Measurements from ENCODE around the gene G3BP1. TPM values are rescaled to one million over a fixed set of nuclear protein-coding genes. Genes with fewer than 3 reads are reported as not detected.

Gene G3BP1
- total RNA-seq, 1 experiment from 2014 or later, result 400 TPM

DNA sequence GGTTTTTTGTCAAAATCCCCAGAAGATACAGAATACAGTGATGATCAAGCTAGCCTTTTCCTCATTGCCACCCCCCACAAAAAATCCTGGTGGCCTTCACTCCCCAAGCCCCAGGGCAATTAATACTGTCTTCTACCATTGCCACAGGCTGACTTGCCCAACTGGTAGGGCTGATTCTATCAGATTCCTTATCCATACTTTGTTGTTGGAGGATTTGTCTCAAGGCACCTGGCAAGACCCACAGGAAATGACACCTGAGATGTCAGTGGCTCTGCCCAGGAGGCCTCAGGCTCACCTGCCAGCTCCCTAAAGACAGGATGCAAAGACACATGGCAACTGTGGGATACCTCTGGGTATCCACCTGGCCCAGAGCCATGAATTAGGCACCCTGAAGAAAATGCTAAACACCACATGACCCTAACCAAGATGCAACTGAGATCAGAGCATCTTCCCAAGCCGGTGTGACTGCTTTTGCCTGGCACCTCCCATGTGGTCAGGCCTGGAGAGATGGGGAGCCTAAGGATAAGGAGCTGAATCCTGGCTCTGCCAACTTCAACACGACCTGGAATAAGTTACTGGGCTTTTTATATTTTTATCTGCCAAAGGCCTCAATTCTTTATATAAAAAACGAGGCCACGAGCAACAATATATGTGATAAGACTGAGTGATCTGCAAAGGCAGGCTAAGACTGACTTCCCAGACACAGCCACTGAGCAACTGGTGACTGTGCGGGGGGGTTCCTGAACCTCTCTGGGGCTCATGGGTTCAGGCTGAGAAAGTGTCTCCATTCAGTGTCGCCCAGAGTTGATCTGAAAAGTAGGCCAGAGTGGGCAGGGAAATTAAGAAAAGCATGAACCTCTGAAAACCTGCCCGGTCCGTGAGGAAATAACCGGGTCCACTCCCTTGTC, 14.3 kb upstream of the G3BP1 start (continued):
- TF ChIP-seq FOXP1 (CRISPR knock-in tag; IDR thresholded peaks at IDR 0.05; ENCODE audit: borderline replicate concordance), result no peak
- TF ChIP-seq EMX1 (CRISPR knock-in tag; IDR thresholded peaks at IDR 0.05), result no peak
- TF ChIP-seq, protein P1, sequence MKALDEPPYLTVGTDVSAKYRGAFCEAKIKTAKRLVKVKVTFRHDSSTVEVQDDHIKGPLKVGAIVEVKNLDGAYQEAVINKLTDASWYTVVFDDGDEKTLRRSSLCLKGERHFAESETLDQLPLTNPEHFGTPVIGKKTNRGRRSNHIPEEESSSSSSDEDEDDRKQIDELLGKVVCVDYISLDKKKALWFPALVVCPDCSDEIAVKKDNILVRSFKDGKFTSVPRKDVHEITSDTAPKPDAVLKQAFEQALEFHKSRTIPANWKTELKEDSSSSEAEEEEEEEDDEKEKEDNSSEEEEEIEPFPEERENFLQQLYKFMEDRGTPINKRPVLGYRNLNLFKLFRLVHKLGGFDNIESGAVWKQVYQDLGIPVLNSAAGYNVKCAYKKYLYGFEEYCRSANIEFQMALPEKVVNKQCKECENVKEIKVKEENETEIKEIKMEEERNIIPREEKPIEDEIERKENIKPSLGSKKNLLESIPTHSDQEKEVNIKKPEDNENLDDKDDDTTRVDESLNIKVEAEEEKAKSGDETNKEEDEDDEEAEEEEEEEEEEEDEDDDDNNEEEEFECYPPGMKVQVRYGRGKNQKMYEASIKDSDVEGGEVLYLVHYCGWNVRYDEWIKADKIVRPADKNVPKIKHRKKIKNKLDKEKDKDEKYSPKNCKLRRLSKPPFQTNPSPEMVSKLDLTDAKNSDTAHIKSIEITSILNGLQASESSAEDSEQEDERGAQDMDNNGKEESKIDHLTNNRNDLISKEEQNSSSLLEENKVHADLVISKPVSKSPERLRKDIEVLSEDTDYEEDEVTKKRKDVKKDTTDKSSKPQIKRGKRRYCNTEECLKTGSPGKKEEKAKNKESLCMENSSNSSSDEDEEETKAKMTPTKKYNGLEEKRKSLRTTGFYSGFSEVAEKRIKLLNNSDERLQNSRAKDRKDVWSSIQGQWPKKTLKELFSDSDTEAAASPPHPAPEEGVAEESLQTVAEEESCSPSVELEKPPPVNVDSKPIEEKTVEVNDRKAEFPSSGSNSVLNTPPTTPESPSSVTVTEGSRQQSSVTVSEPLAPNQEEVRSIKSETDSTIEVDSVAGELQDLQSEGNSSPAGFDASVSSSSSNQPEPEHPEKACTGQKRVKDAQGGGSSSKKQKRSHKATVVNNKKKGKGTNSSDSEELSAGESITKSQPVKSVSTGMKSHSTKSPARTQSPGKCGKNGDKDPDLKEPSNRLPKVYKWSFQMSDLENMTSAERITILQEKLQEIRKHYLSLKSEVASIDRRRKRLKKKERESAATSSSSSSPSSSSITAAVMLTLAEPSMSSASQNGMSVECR (CRISPR knock-in tag; IDR thresholded peaks at IDR 0.05; ENCODE audit: borderline replicate concordance), result no peak
- TF ChIP-seq, protein P2, sequence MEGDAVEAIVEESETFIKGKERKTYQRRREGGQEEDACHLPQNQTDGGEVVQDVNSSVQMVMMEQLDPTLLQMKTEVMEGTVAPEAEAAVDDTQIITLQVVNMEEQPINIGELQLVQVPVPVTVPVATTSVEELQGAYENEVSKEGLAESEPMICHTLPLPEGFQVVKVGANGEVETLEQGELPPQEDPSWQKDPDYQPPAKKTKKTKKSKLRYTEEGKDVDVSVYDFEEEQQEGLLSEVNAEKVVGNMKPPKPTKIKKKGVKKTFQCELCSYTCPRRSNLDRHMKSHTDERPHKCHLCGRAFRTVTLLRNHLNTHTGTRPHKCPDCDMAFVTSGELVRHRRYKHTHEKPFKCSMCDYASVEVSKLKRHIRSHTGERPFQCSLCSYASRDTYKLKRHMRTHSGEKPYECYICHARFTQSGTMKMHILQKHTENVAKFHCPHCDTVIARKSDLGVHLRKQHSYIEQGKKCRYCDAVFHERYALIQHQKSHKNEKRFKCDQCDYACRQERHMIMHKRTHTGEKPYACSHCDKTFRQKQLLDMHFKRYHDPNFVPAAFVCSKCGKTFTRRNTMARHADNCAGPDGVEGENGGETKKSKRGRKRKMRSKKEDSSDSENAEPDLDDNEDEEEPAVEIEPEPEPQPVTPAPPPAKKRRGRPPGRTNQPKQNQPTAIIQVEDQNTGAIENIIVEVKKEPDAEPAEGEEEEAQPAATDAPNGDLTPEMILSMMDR (IDR thresholded peaks at IDR 0.05), result no peak
- TF ChIP-seq, protein P3, sequence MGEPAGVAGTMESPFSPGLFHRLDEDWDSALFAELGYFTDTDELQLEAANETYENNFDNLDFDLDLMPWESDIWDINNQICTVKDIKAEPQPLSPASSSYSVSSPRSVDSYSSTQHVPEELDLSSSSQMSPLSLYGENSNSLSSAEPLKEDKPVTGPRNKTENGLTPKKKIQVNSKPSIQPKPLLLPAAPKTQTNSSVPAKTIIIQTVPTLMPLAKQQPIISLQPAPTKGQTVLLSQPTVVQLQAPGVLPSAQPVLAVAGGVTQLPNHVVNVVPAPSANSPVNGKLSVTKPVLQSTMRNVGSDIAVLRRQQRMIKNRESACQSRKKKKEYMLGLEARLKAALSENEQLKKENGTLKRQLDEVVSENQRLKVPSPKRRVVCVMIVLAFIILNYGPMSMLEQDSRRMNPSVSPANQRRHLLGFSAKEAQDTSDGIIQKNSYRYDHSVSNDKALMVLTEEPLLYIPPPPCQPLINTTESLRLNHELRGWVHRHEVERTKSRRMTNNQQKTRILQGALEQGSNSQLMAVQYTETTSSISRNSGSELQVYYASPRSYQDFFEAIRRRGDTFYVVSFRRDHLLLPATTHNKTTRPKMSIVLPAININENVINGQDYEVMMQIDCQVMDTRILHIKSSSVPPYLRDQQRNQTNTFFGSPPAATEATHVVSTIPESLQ (CRISPR knock-in tag; IDR thresholded peaks at IDR 0.05), result no peak
- no peak for TF ChIP-seq ZNF416 (CRISPR knock-in tag; IDR thresholded peaks at IDR 0.05)
- no peak for TF ChIP-seq ZNF219 (CRISPR knock-in tag; IDR thresholded peaks at IDR 0.05; ENCODE audit: borderline replicate concordance)
- no peak for TF ChIP-seq NR1H2 (CRISPR knock-in tag; IDR thresholded peaks at IDR 0.05)
- TF ChIP-seq, protein P4, sequence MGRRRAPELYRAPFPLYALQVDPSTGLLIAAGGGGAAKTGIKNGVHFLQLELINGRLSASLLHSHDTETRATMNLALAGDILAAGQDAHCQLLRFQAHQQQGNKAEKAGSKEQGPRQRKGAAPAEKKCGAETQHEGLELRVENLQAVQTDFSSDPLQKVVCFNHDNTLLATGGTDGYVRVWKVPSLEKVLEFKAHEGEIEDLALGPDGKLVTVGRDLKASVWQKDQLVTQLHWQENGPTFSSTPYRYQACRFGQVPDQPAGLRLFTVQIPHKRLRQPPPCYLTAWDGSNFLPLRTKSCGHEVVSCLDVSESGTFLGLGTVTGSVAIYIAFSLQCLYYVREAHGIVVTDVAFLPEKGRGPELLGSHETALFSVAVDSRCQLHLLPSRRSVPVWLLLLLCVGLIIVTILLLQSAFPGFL (CRISPR knock-in tag; IDR thresholded peaks at IDR 0.05; ENCODE audit: borderline replicate concordance), result no peak
- TF ChIP-seq JUN (CRISPR knock-in tag; IDR thresholded peaks at IDR 0.05), result no peak
- TF ChIP-seq, protein P5, sequence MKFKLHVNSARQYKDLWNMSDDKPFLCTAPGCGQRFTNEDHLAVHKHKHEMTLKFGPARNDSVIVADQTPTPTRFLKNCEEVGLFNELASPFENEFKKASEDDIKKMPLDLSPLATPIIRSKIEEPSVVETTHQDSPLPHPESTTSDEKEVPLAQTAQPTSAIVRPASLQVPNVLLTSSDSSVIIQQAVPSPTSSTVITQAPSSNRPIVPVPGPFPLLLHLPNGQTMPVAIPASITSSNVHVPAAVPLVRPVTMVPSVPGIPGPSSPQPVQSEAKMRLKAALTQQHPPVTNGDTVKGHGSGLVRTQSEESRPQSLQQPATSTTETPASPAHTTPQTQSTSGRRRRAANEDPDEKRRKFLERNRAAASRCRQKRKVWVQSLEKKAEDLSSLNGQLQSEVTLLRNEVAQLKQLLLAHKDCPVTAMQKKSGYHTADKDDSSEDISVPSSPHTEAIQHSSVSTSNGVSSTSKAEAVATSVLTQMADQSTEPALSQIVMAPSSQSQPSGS (CRISPR knock-in tag; IDR thresholded peaks at IDR 0.05; ENCODE audit: borderline replicate concordance, low read depth), result no peak
- TF ChIP-seq, protein P6, sequence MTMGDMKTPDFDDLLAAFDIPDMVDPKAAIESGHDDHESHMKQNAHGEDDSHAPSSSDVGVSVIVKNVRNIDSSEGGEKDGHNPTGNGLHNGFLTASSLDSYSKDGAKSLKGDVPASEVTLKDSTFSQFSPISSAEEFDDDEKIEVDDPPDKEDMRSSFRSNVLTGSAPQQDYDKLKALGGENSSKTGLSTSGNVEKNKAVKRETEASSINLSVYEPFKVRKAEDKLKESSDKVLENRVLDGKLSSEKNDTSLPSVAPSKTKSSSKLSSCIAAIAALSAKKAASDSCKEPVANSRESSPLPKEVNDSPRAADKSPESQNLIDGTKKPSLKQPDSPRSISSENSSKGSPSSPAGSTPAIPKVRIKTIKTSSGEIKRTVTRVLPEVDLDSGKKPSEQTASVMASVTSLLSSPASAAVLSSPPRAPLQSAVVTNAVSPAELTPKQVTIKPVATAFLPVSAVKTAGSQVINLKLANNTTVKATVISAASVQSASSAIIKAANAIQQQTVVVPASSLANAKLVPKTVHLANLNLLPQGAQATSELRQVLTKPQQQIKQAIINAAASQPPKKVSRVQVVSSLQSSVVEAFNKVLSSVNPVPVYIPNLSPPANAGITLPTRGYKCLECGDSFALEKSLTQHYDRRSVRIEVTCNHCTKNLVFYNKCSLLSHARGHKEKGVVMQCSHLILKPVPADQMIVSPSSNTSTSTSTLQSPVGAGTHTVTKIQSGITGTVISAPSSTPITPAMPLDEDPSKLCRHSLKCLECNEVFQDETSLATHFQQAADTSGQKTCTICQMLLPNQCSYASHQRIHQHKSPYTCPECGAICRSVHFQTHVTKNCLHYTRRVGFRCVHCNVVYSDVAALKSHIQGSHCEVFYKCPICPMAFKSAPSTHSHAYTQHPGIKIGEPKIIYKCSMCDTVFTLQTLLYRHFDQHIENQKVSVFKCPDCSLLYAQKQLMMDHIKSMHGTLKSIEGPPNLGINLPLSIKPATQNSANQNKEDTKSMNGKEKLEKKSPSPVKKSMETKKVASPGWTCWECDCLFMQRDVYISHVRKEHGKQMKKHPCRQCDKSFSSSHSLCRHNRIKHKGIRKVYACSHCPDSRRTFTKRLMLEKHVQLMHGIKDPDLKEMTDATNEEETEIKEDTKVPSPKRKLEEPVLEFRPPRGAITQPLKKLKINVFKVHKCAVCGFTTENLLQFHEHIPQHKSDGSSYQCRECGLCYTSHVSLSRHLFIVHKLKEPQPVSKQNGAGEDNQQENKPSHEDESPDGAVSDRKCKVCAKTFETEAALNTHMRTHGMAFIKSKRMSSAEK (CRISPR knock-in tag; IDR thresholded peaks at IDR 0.05; ENCODE audit: borderline replicate concordance), result no peak

Measured in WTC11 (cell line).